Lung (tissue), 12 donors: Measurements from ENCODE around the gene CRIP3. TPM values are rescaled to one million over a fixed set of nuclear protein-coding genes. Genes with fewer than 3 reads are reported as not detected.

Source experiments
- ATAC-seq: fragments of 200-7000 bp; cut with Tn5 transposase; one replicate; pipeline ENCODE4 v1.9.1; 2020; ENCODE audit warnings: moderate number of reproducible peaks; ENCODE audit not compliant: insufficient read depth, low FRiP score
- DNase-seq, 3 donors: peaks; one replicate each; pipeline ENCODE4 v3.0.0-alpha.2; 2013 to 2017
- H3K27ac ChIP-seq, 2 donors: one replicate each; pipeline ENCODE4 v1.5.1; 2013; ENCODE audit warnings: mild to moderate bottlenecking in 2 of 2, moderate library complexity in 2 of 2, control low read depth in 1 of 2, inconsistent platforms in 1 of 2, low read depth in 1 of 2, low read length in 1 of 2
- H3K27me3 ChIP-seq, 3 donors: one replicate each; pipeline ENCODE4 v1.5.1; 2013; ENCODE audit warnings: low read length in 2 of 3; ENCODE audit not compliant: control insufficient read depth in 3 of 3, insufficient read depth in 3 of 3
- H3K36me3 ChIP-seq, 4 donors: one replicate each; pipeline ENCODE4 v1.5.1; 2013; ENCODE audit warnings: low read length in 4 of 4, mild to moderate bottlenecking in 1 of 4, moderate library complexity in 1 of 4; ENCODE audit not compliant: control insufficient read depth in 4 of 4, insufficient read depth in 4 of 4
- H3K4me1 ChIP-seq, 5 donors: one replicate each; pipeline ENCODE4 v1.5.1; 2013; ENCODE audit warnings: low read length in 5 of 5, mild to moderate bottlenecking in 2 of 5, moderate library complexity in 1 of 5; ENCODE audit not compliant: control insufficient read depth in 5 of 5, insufficient read depth in 5 of 5
- H3K4me3 ChIP-seq: one replicate; pipeline ENCODE4 v1.5.1; 2013; ENCODE audit warnings: mild to moderate bottlenecking, control low read depth, moderate library complexity
- H3K9ac ChIP-seq, 2 donors: one replicate each; pipeline ENCODE4 v1.5.1; 2013; ENCODE audit warnings: low read length in 2 of 2, control low read depth in 1 of 2; ENCODE audit not compliant: insufficient read depth in 1 of 2
- H3K9me3 ChIP-seq, 4 donors: one replicate each; pipeline ENCODE4 v1.5.1; 2013; ENCODE audit warnings: low read length in 3 of 4, mild to moderate bottlenecking in 1 of 4, moderate library complexity in 1 of 4; ENCODE audit not compliant: control insufficient read depth in 4 of 4, insufficient read depth in 3 of 4
- CTCF ChIP-seq: IDR thresholded peaks from 2 replicates; pipeline ENCODE4 v1.5.1; 2012; ENCODE audit warnings: mild to moderate bottlenecking; ENCODE audit errors: control extremely low read depth, extremely low read depth
- WGBS, 2 donors: extraction: QIAGEN DNeasy Blood & Tissue Kit; methylation state at CpG; one replicate each; pipeline ENCODE4 v1.1.7; 2013; 5-methylcytosine and 5-hydroxymethylcytosine counted together
- polyA plus RNA-seq, 2 donors: library from polyadenylated mRNA; stranded (reverse); fragments of 200-250 nt; gene quantifications; one replicate each; pipeline ENCODE4 v1.2.1, GENCODE V29; 2013
- total RNA-seq, 2 donors: library from RNA; depleted of rRNA in 1 of 2; stranded (reverse); fragments of >200 nt in 1 of 2; gene quantifications; one replicate each; pipeline ENCODE4 v1.2.1, GENCODE V29; 2014 to 2021
- donor health status: control.
- donor health status: control.
- donor health status: Bipolar disorder and iron deficiency.
- donor health status: healthy.
- donor health status: DM: yes; HTN: yes; CAD: no.

CRIP3 gene
- total and polyA plus RNA-seq, 4 donors, result 0.39 to 1.3 (median 0.76) TPM

GRCh38 chr6:43274916-43275597 lies 33.6 kb downstream of the CRIP3 start:
- WGBS, 2 donors, result 3 to 5% methylated on average over 42 to 65 of the region's 65 CpGs

GRCh38 chr6:43274127-43274915 lies 34.3 kb downstream of the CRIP3 start:
- H3K9ac ChIP-seq, result no peak overlapping the region
- H3K27me3 ChIP-seq, result peaks cover 0 to 21% (median 11%) of the 10 kb centered on the region in 3 donors
- no peak overlapping the region for H3K4me3 ChIP-seq
- no peak for ATAC-seq
- peaks cover 0 to 42% (median 4%) of the 10 kb centered on the region in 5 donors for H3K4me1 ChIP-seq
- peaks cover 0 to 4% (median 0%) of the 10 kb centered on the region in 4 donors for H3K9me3 ChIP-seq
- no peak overlapping the region for H3K27ac ChIP-seq
- no peak for TF ChIP-seq CTCF
- no peaks in the 10 kb centered on the region for H3K36me3 ChIP-seq
- 70 to 76% methylated on average over 10 of the region's 10 CpGs for WGBS, 2 donors
- DNase-seq, result no peak

More at GRCh38 chr6:43274916-43275597, 33.6 kb downstream of the CRIP3 start:
- ATAC-seq (no peak), DNase-seq (peak in 2 of 3 donors; percentile 41 to 44)
- Histone ChIP-seq H3K9ac (no peak overlapping the region), H3K27me3 (peaks cover 0 to 21% (median 11%) of the 10 kb centered on the region in 3 donors), H3K9me3 (peaks cover 0 to 4% (median 0%) of the 10 kb centered on the region in 4 donors), H3K36me3 (no peaks in the 10 kb centered on the region), H3K27ac (no peak overlapping the region), H3K4me3 (no peak overlapping the region), H3K4me1 (peaks cover 0 to 35% (median 4%) of the 10 kb centered on the region in 5 donors)
- no peak for TF ChIP-seq CTCF

- H3K4me3 ChIP-seq, result no peak overlapping the region
- H3K4me1 ChIP-seq, result peaks cover 0 to 47% (median 6%) of the 10 kb centered on the region in 5 donors
- H3K9ac ChIP-seq, result no peak overlapping the region
- H3K27ac ChIP-seq, result no peak overlapping the region
- WGBS, 2 donors, result 52% methylated on average over 2 of the region's 2 CpGs
- no peak for TF ChIP-seq CTCF
- DNase-seq (no peak), ATAC-seq (no peak)
- peaks cover 0 to 4% (median 0%) of the 10 kb centered on the region in 4 donors for H3K9me3 ChIP-seq
- H3K36me3 ChIP-seq, result no peaks in the 10 kb centered on the region
- H3K27me3 ChIP-seq, result peaks cover 0 to 21% (median 11%) of the 10 kb centered on the region in 3 donors
These were observed 34.9 kb downstream of the CRIP3 start for GRCh38 chr6:43273707-43274106.
